KOPT-K1 (cell line): ENCODE measurements around the gene MYLK3.

ENCODE experiments used
- H3K27ac ChIP-seq: fragments of 200-600 bp; sonication (generic); 2 replicates; pipeline ENCODE4 v1.5.1; 2016; ENCODE audit warnings: antibody characterized with exemption, mild to moderate bottlenecking, low read depth, low read length; ENCODE audit not compliant: poor library complexity, severe bottlenecking
- H3K36me3 ChIP-seq: fragments of 200-600 bp; sonication (generic); 2 replicates; pipeline ENCODE4 v1.5.1; 2017; ENCODE audit warnings: antibody characterized with exemption, mild to moderate bottlenecking, low read length, moderate library complexity; ENCODE audit not compliant: insufficient read depth
- H3K9me3 ChIP-seq: fragments of 200-600 bp; sonication (generic); 2 replicates; pipeline ENCODE4 v1.5.1; 2017; ENCODE audit warnings: antibody characterized with exemption, low read length, mild to moderate bottlenecking; ENCODE audit not compliant: insufficient read depth, poor library complexity, severe bottlenecking

Gene MYLK3

GRCh38 chr16:46774743-46775177, 26.6 kb upstream of the MYLK3 start:
- H3K36me3 ChIP-seq, result no peaks in the 10 kb centered on the region
- H3K9me3 ChIP-seq, result peaks cover 17% of the 10 kb centered on the region
- no peak overlapping the region for H3K27ac ChIP-seq

- H3K27ac ChIP-seq, result no peak overlapping the region
- no peaks in the 10 kb centered on the region for H3K9me3 ChIP-seq
- H3K36me3 ChIP-seq, result no peaks in the 10 kb centered on the region
These were observed 24.3 kb upstream of the MYLK3 start for GRCh38 chr16:46772463-46772862.

GRCh38 chr16:46768809-46769208, 20.7 kb upstream of the MYLK3 start:
- Histone ChIP-seq H3K36me3 (no peaks in the 10 kb centered on the region), H3K9me3 (no peaks in the 10 kb centered on the region), H3K27ac (no peak overlapping the region)

DNA sequence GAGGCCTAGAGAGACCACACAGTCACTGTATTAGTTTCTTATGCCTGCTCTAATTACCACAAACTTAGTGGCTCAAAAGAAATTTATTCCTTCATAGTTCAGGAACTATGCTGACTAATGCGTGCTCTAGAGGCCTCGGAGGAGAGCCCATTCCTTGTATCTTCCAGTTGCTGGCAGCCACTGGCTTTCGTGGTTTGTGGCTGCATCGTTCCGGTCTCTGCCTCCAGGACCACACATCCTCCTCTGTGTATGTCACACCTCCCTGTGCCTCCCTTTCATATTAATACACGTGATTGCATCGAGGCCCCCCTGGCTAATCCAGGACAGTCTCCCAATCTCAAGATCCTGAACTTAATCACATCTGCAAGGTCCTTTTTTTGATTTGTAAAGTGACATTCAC, 16.9 kb upstream of the MYLK3 start:
- Histone ChIP-seq H3K9me3 (no peaks in the 10 kb centered on the region), H3K27ac (no peak overlapping the region), H3K36me3 (no peaks in the 10 kb centered on the region)

DNA sequence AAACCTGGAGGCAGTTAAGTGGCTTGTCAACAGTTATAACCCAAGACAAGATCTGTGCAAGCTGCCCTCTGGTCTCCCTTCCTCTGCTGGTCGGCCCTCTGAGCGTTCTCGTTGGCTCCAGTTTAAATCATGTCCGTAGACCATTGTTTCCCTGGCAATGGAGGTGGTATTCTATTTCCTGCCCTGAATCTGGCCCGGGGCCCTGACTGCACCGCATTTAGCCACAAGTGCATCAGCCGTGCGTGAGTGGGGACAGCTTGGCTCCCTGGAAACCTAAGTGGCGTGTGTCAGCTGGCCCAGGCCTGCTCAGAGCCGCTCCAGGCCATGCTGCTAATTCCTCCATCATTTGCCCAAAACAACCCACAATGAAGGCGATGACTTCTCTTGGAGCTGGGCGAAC, 15.0 kb upstream of the MYLK3 start:
- Histone ChIP-seq H3K9me3 (no peaks in the 10 kb centered on the region), H3K27ac (no peak overlapping the region), H3K36me3 (no peaks in the 10 kb centered on the region)

- no peaks in the 10 kb centered on the region for H3K36me3 ChIP-seq
- no peaks in the 10 kb centered on the region for H3K9me3 ChIP-seq
- H3K27ac ChIP-seq, result no peak overlapping the region
These were observed 14.4 kb upstream of the MYLK3 start for GRCh38 chr16:46762583-46762982.

- H3K9me3 ChIP-seq, result no peaks in the 10 kb centered on the region
- H3K36me3 ChIP-seq, result no peaks in the 10 kb centered on the region
- H3K27ac ChIP-seq, result no peak overlapping the region
These were observed 11.2 kb upstream of the MYLK3 start for GRCh38 chr16:46759309-46759708.

DNA sequence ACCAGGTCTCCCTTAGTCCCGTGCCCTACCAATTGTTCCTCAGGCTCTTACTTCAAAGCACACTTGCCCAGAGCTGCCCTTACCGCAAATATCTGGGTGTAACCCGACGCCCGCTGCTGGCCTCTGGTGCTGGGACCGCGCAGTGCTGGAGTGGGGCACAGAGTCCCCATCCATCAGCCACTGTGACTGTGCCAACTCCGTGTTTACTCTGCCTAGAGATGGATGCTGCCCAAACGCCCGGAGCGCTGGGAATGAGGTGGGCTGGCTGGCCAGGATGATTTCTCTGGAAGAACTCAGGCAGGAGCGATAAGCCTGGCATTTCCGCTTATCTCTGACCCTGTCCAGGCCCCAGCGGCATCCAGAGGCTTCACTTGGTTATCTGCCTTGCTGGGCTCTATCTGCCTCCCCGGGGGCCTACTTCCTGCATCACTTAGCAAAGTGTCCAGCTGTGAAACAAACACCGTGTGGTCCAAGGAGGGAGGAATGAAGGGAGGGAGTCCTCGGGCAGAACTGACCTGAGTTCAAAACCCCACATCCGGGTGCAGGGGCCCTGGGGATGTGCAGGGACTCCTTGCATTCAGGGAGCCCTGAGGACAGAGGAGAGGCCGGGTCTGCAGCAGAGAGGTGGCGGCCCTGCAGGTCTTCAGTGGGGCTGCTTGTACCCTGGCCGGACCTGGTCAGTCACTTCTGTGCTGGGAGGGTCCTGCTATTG, 9.4 kb upstream of the MYLK3 start:
- Histone ChIP-seq H3K9me3 (no peaks in the 10 kb centered on the region), H3K27ac (no peak overlapping the region), H3K36me3 (no peaks in the 10 kb centered on the region)

GRCh38 chr16:46756772-46757171, 8.6 kb upstream of the MYLK3 start:
- H3K27ac ChIP-seq, result no peak overlapping the region
- no peaks in the 10 kb centered on the region for H3K9me3 ChIP-seq
- no peaks in the 10 kb centered on the region for H3K36me3 ChIP-seq

DNA sequence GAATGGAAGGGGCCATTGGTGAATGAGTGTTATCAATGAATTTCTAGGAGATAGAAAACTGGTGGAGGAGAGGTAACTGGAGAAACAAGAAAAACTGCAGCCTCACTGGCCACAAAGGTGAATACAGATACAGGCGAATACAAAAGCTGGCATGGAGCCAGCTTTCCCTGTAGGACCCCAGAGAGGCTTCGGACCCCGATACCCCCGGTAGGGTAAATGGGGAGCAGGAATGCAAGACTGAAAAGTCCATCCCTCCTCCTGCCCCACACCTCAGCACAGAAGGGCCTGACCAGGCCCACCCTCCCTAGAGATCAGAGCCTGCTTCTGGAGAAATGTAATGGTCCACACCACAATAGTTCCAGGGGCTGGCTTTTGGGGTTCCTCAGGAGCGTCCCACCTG, 4.9 kb upstream of the MYLK3 start:
- Histone ChIP-seq H3K27ac (no peak overlapping the region), H3K9me3 (no peaks in the 10 kb centered on the region), H3K36me3 (no peaks in the 10 kb centered on the region)

GRCh38 chr16:46751381-46751780, 3.2 kb upstream of the MYLK3 start:
- Histone ChIP-seq H3K9me3 (no peaks in the 10 kb centered on the region), H3K36me3 (no peaks in the 10 kb centered on the region), H3K27ac (no peak overlapping the region)

GRCh38 chr16:46748775-46749705, 896 bp upstream of the MYLK3 start:
- no peaks in the 10 kb centered on the region for H3K36me3 ChIP-seq
- H3K27ac ChIP-seq, result no peak overlapping the region
- H3K9me3 ChIP-seq, result no peaks in the 10 kb centered on the region

DNA sequence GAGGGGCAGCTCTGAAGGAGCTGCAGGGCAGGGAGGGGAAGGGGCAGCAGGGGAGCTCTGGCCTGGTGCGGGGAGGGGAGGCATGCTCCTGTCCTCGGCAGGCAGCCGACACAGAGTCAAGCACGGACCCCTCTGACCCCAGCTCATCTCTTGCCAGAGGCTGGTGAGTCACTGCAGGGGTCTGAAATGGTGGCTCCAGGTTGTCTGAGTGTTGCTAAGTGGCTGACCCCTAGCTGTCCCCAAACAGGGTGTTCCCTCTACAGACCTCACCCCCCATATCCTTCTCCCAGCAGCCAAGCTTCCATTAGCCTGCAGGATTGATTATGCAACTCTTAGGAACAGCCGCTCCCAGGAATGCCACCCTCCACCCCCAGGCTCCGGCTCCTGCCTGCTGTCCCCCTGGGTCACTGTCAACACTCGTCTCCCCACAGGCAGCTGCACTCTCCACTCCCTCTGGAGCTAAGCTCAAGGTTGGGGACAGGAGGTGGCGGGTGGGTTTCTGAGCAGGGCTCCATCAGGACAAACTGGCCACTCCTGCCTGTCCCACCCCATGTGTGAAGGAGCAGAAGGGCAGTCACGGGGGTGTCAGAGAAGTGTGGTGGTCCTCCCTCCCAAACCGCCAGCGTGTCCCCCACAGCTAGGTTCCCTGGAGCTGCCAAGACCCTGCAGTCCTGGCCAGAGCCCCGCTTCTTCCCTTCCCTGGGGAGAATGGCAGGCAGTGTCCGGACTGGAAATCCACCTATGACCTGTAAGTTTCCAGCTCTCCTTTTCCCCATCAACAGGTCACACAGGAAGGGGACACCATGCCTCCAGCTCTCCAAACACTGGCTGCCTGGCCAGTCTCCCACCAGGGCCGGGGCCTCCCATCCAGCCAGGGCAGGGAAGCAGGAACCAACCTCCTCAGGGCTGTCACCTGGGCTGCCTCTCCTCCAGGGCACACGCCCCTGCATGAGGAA, 1.0 kb downstream of the MYLK3 start:
- Histone ChIP-seq H3K27ac (no peak overlapping the region), H3K9me3 (no peaks in the 10 kb centered on the region), H3K36me3 (no peaks in the 10 kb centered on the region)

DNA sequence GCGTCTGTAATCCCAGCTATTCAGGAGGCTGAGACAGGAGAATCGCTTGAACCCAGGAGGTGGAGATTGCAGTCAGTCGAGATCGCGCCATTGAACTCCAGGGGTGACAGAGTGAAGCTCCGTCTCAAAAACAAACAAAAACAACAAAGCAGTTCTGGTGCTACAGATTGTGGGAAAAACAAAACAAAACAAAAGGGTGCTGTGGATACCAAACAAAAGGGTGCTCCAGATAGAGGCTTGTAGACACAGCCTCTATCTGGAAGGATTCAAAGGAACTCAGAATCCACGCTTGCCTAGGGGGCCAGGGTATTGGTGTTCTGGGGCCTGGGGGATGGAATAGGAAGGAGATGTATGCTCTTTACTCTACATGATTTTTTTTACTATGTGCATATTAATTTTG, 2.5 kb downstream of the MYLK3 start:
- H3K9me3 ChIP-seq, result no peaks in the 10 kb centered on the region
- no peaks in the 10 kb centered on the region for H3K36me3 ChIP-seq
- H3K27ac ChIP-seq, result no peak overlapping the region

DNA sequence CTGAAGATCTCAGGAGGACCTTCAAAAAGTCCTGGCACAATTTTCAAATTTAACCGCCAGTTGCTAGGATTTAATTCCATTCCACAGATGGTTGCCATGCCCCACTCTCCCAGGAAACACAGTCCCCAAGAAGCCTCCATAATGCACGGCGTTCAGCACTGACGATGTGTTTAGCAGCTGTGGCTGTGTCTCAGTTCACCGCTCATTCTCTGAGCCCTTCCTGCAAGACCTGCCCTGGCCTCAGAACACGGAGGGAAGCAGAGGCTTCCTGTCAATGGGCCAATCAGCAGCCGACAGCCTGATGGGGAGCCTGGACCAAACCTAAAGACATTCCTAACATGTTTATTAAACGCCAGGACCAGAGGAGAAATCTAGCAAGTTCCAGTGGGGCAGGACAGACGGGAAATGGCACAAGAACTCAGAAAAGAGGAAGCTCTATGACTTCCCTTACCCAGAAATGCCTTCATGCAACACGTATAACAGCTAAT, 4.9 kb downstream of the MYLK3 start:
- Histone ChIP-seq H3K27ac (no peak overlapping the region), H3K9me3 (no peaks in the 10 kb centered on the region), H3K36me3 (no peaks in the 10 kb centered on the region)
